GM08714 (cell line): ENCODE data around the gene CXCL14.

Experiments used
- H3K4me3 ChIP-seq: fragments of 200-500 bp; sonication (Bioruptor generic); 2 replicates; pipeline ENCODE4 v1.5.1; 2014; ENCODE audit warnings: mild to moderate bottlenecking, low read length, inconsistent platforms
- ZNF274 ChIP-seq: IDR thresholded peaks from 2 replicates; pipeline ENCODE4 v1.6.1; 2012; ENCODE audit warnings: mild to moderate bottlenecking, low read depth, low read length

The CXCL14 gene

GRCh38 chr5:135566422-135567400, 12.1 kb downstream of the CXCL14 start:
- TF ChIP-seq ZNF274 = no peak

DNA sequence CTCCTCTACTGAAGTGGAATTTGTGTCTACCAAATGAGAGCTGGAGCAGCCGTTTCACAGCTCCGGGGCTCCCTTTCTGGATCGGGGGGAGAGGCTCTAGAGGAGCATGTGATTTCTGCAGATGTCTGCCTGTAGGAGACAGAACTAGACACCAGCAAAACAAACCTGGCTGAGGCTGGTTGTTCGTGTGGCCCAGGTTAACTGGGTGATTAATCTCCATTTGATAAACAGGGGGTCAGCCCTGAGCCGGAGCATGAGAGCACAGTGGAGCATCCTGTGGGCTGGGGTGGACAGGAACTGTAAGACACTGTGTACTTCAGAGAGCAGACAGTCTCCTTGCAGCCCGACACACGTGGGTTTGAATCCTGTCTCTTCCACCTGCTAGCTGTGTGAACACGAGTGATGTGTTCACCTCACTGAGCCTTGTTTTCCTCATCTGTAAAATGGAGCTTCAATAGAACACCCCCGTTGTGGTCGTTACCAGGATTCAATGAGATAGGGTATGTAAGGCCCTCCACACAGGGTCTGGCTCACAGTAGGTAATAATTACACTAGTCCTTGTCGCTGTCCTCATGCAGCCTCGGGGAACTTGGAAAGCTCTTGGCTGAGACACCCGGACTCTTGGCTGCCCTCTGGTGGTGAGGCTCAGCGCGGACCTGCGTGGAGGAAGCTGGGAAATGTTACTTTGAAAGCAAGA, 12.9 kb downstream of the CXCL14 start:
- H3K4me3 ChIP-seq = no peak overlapping the region
- TF ChIP-seq ZNF274 = no peak

More at GRCh38 chr5:135566422-135567400, 12.1 kb downstream of the CXCL14 start:
- H3K4me3 ChIP-seq = no peak overlapping the region

GRCh38 chr5:135565266-135565665, 13.5 kb downstream of the CXCL14 start:
- no peak overlapping the region for H3K4me3 ChIP-seq
- TF ChIP-seq ZNF274 = no peak

- H3K4me3 ChIP-seq = no peak overlapping the region
- no peak for TF ChIP-seq ZNF274
Measured at GRCh38 chr5:135564331-135564730, 14.5 kb downstream of the CXCL14 start.

- H3K4me3 ChIP-seq = no peak overlapping the region
- TF ChIP-seq ZNF274 = no peak
Measured at GRCh38 chr5:135561266-135561665, 17.5 kb downstream of the CXCL14 start.

DNA sequence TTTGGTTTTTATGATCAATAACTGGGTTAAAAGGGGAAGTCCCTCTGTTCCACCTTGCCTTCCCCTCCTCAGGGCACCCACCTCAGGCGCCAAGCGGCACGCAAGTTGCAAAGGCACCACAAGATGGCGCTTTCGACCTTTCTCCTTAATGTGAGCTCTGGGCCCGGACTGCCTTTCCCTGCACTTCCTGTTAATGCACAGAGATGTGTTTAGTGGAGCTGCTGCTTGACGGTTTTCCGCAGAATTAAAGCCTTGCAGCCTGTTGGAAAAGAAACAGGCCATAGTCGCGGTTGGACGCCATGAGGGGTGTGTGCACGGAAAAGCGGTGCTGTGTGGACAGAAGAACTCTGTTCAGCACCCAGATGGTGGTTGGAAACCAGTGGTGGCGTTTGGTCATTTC, 17.9 kb downstream of the CXCL14 start:
- H3K4me3 ChIP-seq = no peak overlapping the region
- no peak for TF ChIP-seq ZNF274

- no peak for TF ChIP-seq ZNF274
Measured at GRCh38 chr5:135559354-135559753, 19.4 kb downstream of the CXCL14 start.

DNA sequence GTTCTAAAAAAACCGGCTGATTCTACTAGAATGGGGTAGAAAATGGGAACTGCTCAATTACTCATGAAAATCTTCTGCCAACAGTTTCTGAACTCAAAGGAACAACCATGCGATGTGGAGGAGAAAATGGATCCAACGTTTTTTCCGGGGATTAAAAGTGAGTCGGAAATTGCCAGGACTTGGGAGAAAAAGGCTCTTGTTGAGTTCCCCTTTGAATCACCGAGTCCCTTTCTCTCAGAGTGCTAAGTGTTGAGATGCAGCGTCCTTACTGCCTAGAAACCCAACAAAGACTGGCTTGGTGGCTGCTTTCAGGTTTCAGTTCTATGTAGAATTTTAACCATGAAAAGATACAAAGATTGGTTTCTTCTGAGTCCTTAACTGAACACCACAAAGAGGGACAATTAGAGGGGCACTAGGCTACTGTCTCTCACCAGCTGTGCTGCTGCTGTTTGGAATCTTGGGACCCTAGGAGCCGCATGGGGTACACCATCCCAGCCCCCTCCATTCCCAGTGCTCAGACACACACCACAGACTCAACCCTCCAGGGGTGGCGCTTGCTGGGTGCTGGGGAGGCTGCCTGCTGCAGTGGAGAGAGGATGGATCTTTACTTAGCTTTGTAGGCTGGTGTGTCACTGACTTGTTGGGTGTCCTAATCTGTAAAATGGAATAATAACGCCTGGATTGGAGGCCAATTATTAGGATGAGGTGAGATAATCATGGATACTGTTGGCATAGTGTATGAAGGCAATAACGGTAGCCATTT, 21.5 kb downstream of the CXCL14 start:
- no peak for TF ChIP-seq ZNF274
- no peak overlapping the region for H3K4me3 ChIP-seq

More at GRCh38 chr5:135559354-135559753, 19.4 kb downstream of the CXCL14 start:
- no peak overlapping the region for H3K4me3 ChIP-seq

DNA sequence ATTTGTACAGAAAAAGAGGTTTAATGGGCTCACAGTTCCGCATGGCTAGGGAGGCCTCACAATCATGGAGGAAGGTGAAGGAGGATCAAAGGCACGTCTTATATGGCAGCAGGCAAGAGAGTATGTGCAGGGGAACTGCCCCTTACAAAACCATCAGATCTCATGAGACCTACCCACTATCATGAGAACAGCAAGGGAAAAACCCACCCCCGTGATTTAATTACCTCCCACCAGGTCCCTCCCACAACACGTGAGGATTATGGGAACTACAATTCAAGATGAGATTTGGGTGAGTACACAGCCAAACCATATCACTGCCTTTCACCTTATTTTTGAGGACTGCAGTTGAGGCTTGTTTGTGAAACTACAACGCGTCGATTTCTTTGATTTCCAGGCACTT, 22.2 kb downstream of the CXCL14 start:
- no peak overlapping the region for H3K4me3 ChIP-seq

DNA sequence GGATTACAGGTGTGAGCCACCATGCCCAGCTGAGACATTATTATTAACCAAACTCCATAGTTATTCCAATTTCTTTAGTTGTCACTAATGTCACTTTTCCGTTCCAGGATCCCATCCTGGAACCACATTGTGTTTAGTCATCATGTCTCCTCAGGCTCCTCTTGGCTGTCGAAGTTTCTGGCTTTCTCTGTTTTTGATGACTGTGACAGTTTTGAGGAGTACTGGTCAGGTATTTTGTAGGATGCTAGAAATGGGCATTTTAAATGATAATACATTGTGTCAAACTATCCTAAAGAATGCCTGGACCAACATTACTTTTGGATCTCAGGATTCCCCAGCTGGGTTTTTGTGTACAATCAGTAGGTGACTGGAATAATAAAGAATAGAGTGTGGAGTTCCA, 23.3 kb downstream of the CXCL14 start:
- no peak for TF ChIP-seq ZNF274
- no peak overlapping the region for H3K4me3 ChIP-seq

More for the DNA sequence above, 22.2 kb downstream of the CXCL14 start:
- no peak for TF ChIP-seq ZNF274

- no peak for TF ChIP-seq ZNF274
- H3K4me3 ChIP-seq = no peak overlapping the region
Measured at GRCh38 chr5:135553688-135554462, 24.9 kb downstream of the CXCL14 start.

GRCh38 chr5:135551593-135552447, 27.0 kb downstream of the CXCL14 start:
- no peak overlapping the region for H3K4me3 ChIP-seq
- no peak for TF ChIP-seq ZNF274
